OCI-LY7 (cell line): ENCODE data around the gene ALG6. TPM values are rescaled to one million over a fixed set of nuclear protein-coding genes. Genes with fewer than 3 reads are reported as not detected.

Experiments
- BruUV-seq: library from RNA; stranded (reverse); fragments of 400-500 nt; replicated peaks from 2 replicates; lab custom pipeline; 2021; lab: Mats Ljungman, UMichigan
- CTCF ChIA-PET: fragments of 300-600 bp; sonication (Branson Sonifier 250); formaldehyde crosslinking; loops from one replicate; lab custom pipeline; 2022; ENCODE audit warnings: antibody characterized with exemption; ENCODE audit not compliant: unreplicated experiment; lab: Charles Lee
- POLR2A ChIA-PET: fragments of 300-600 bp; sonication (Branson Sonifier 250); formaldehyde crosslinking; loops from one replicate; lab custom pipeline; 2022; ENCODE audit warnings: antibody characterized with exemption; lab: Charles Lee
- DNase-seq: peaks from one replicate; pipeline ENCODE4 v3.0.0-alpha.2; 2015; ENCODE audit warnings: low spot score
- H2AFZ ChIP-seq: fragments of 200-600 bp; sonication (generic), shearing (Covaris generic); 2 replicates; pipeline ENCODE4 v1.6.1; 2014; ENCODE audit warnings: mild to moderate bottlenecking, antibody characterized with exemption, low read length, moderate library complexity
- H3K27ac ChIP-seq: fragments of 200-600 bp; sonication (generic); 2 replicates; pipeline ENCODE4 v1.5.1; 2014; ENCODE audit warnings: mixed run types, low read depth, mild to moderate bottlenecking, moderate library complexity, low read length, inconsistent platforms; ENCODE audit not compliant: poor library complexity, severe bottlenecking
- H3K36me3 ChIP-seq: fragments of 200-600 bp; sonication (generic); 2 replicates; pipeline ENCODE4 v1.6.1; 2014; ENCODE audit warnings: mild to moderate bottlenecking, antibody characterized with exemption, low read length, moderate library complexity, mixed read lengths; ENCODE audit not compliant: insufficient read depth
- H3K4me1 ChIP-seq: fragments of 200-600 bp; sonication (generic); 2 replicates; pipeline ENCODE4 v1.5.1; 2014; ENCODE audit warnings: mild to moderate bottlenecking, low read length; ENCODE audit not compliant: insufficient read depth, poor library complexity, severe bottlenecking
- H3K4me2 ChIP-seq: fragments of 200-600 bp; sonication (generic); 2 replicates; pipeline ENCODE4 v1.6.1; 2014; ENCODE audit warnings: mild to moderate bottlenecking, low read length
- H3K4me3 ChIP-seq: fragments of 200-600 bp; sonication (generic); 2 replicates; pipeline ENCODE4 v1.5.1; 2014; ENCODE audit warnings: mild to moderate bottlenecking, low read depth, low read length; ENCODE audit not compliant: poor library complexity, severe bottlenecking
- H3K79me2 ChIP-seq: fragments of 200-600 bp; sonication (generic); 2 replicates; pipeline ENCODE4 v1.6.1; 2016; ENCODE audit warnings: low read depth, mild to moderate bottlenecking, low read length, moderate library complexity, mixed read lengths; ENCODE audit not compliant: insufficient read depth
- H3K9me2 ChIP-seq: fragments of 200-600 bp; sonication (generic); 2 replicates; pipeline ENCODE4 v1.6.1; 2016; ENCODE audit warnings: mild to moderate bottlenecking, low read length, mixed read lengths; ENCODE audit not compliant: insufficient read depth
- H3K9me3 ChIP-seq: fragments of 200-600 bp; sonication (generic); 2 replicates; pipeline ENCODE4 v1.6.1; 2014; ENCODE audit warnings: mild to moderate bottlenecking, mixed run types, low read length, mixed read lengths
- H4K20me1 ChIP-seq: fragments of 200-600 bp; sonication (generic); 2 replicates; pipeline ENCODE4 v1.6.1; 2014; ENCODE audit warnings: mild to moderate bottlenecking, antibody characterized with exemption, low read length, moderate library complexity, mixed read lengths; ENCODE audit not compliant: insufficient read depth
- CTCF ChIP-seq: fragments of 200-600 bp; sonication (generic); conservative IDR thresholded peaks from 2 replicates; pipeline ENCODE4 v1.5.1; 2014; ENCODE audit warnings: mild to moderate bottlenecking, antibody characterized with exemption, low read length, moderate library complexity, mixed read lengths
- EZH2phosphoT487 ChIP-seq: fragments of 200-600 bp; sonication (generic); IDR thresholded peaks from 2 replicates; pipeline ENCODE4 v1.6.1; 2018; ENCODE audit warnings: low read depth, borderline replicate concordance, mild to moderate bottlenecking, mixed run types, antibody characterized with exemption, low read length, moderate library complexity, mixed read lengths
- intact Hi-C: fragments of 100-400 bp; cut with micrococcal nuclease; formaldehyde crosslinking; loops from one replicate; pipeline ENCODE4 v1.10.0; 2022; ENCODE audit not compliant: unreplicated experiment
- total RNA-seq, 2 experiments: library from RNA; depleted of rRNA in 1 of 2; stranded (reverse); fragments of >200 nt in 1 of 2; shearing (Covaris generic) in 1 of 2; gene quantifications; 2 replicates each; pipeline ENCODE4 v1.2.3, GENCODE V29; 2014 to 2022

ALG6 gene
- total RNA-seq, 2 experiments from 2014 or later: 29.3 to 34.1 TPM

GRCh38 chr1:63321785-63322113 lies 45.7 kb upstream of the ALG6 start:
- CTCF ChIA-PET: no interaction called here
- BruUV-seq: no TSS peak
- peak overlapping the region; percentile 96 for H2AFZ ChIP-seq
- no peak overlapping the region for H3K27ac ChIP-seq
- no peaks in the 10 kb centered on the region for H3K36me3 ChIP-seq
- intact Hi-C loops: no loop called here
- H3K4me1 ChIP-seq: peaks cover 14% of the 10 kb centered on the region
- POLR2A ChIA-PET: interaction anchor here (0.6 to 0.7 kb wide), 4 partner anchors 10 to 123 kb away, joined by 3 to 7 read pairs (median 3); no protein-coding TSS in a partner anchor
- peak overlapping the region; percentile 76 for H3K4me3 ChIP-seq
- no peaks in the 10 kb centered on the region for H3K9me3 ChIP-seq
- peak overlapping the region; percentile 83 for H3K4me2 ChIP-seq
- DNase-seq: no peak
- TF ChIP-seq CTCF (no peak), EZH2phosphoT487 (no peak)
- no peaks in the 10 kb centered on the region for H3K9me2 ChIP-seq
- no peaks in the 10 kb centered on the region for H3K79me2 ChIP-seq
- no peaks in the 10 kb centered on the region for H4K20me1 ChIP-seq

- peak; percentile 56 for DNase-seq
- H3K36me3 ChIP-seq: no peaks in the 10 kb centered on the region
- intact Hi-C loops: no loop called here
- H3K4me3 ChIP-seq: peak within 1 kb of the TSS; percentile 76
- POLR2A ChIA-PET: interaction anchor here (0.6 to 0.7 kb wide), 4 partner anchors 9 to 123 kb away, joined by 3 to 7 read pairs (median 3); no protein-coding TSS in a partner anchor
- BruUV-seq: no TSS peak
- CTCF ChIA-PET: no interaction called here
- no peaks in the 10 kb centered on the region for H3K9me2 ChIP-seq
- H3K79me2 ChIP-seq: no peaks in the 10 kb centered on the region
- no peak within 1 kb of the TSS for H3K27ac ChIP-seq
- H4K20me1 ChIP-seq: no peaks in the 10 kb centered on the region
- peak within 1 kb of the TSS; percentile 83 for H3K4me2 ChIP-seq
- no peaks in the 10 kb centered on the region for H3K9me3 ChIP-seq
- H3K4me1 ChIP-seq: peaks cover 14% of the 10 kb centered on the region
- H2AFZ ChIP-seq: peak within 1 kb of the TSS; percentile 96
- TF ChIP-seq CTCF (no peak), EZH2phosphoT487 (no peak)
These were observed 45.1 kb upstream of the ALG6 start, which contains the start of gene FOXD3 for GRCh38 chr1:63322114-63322943. Gene FOXD3 (plus strand): TSS chr1:63322567. CDS start chr1:63323059, 492 bp downstream.
